Measurements from ENCODE around the gene FBXO38.
A peak's percentile ranks its signal among the peaks of the same experiment; 100 is the strongest.

FBXO38 gene

DNA sequence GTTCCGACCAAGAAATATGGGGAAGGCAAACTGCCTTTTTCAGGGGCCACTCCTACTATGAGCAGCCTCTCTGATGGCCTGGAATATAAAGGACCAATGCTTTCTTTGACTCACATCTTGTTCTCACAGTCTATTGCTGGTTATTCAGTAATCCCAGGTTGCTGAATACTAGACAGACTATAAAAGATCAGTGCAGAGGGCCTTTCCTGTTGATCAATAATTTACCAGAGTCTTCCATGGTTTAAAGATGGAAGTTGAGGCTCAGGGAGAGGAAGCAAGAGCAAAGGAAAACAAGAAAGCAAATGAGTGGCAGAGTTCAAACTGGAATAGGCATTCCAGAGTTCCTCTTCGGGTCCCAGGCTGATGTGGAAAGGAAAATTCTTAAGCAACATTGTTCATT lies 62.9 kb downstream of the FBXO38 start:
- no peak overlapping the region for H3K4me3 ChIP-seq (replicated peaks; ENCODE audit: low read depth, low read length)
- no peak for DNase-seq (ENCODE audit: extremely low read depth, low read depth)
- TF ChIP-seq, protein P1, sequence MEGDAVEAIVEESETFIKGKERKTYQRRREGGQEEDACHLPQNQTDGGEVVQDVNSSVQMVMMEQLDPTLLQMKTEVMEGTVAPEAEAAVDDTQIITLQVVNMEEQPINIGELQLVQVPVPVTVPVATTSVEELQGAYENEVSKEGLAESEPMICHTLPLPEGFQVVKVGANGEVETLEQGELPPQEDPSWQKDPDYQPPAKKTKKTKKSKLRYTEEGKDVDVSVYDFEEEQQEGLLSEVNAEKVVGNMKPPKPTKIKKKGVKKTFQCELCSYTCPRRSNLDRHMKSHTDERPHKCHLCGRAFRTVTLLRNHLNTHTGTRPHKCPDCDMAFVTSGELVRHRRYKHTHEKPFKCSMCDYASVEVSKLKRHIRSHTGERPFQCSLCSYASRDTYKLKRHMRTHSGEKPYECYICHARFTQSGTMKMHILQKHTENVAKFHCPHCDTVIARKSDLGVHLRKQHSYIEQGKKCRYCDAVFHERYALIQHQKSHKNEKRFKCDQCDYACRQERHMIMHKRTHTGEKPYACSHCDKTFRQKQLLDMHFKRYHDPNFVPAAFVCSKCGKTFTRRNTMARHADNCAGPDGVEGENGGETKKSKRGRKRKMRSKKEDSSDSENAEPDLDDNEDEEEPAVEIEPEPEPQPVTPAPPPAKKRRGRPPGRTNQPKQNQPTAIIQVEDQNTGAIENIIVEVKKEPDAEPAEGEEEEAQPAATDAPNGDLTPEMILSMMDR (IDR thresholded peaks at IDR 0.05; ENCODE audit: low read depth, low read length, missing control alignments) = no peak

DNA sequence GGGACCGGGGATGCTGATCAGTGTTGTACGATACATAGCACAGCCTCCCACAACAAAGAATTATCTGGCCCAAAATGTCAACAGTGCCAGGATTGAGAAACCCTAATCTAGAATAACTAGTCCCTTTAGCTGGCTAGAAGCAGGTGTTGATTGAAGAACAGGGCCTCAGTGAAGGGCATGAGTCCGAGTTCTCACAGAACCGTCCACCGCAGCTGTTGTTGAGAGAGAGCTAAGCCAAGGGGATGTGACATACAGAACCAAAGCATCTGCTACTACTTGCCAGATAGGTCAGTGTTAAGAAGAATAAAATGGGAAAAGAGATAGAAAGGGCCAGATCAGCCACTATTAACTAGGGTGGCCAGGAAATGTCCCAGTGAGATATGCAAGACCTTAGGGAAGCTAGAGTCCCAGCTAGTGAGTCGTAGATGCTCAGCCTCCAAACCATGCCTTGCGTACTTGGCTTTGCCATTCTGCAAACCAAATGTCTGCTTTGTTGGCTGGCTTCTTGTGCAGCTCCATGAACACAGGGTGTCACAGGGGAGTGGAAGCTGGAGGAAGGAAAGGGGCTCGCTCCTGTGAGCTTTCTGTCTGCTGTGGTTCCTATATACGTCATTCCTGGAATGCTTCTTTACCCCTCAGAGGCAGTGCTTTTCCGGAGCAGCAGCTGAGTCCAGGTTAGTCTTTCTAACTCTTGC lies 68.9 kb downstream of the FBXO38 start:
- TF ChIP-seq, protein P1 (IDR thresholded peaks at IDR 0.05; ENCODE audit: low read depth, low read length, missing control alignments) = no peak
- DNase-seq (ENCODE audit: extremely low read depth, low read depth) = no peak
- H3K4me3 ChIP-seq (replicated peaks; ENCODE audit: low read depth, low read length) = no peak overlapping the region

DNA sequence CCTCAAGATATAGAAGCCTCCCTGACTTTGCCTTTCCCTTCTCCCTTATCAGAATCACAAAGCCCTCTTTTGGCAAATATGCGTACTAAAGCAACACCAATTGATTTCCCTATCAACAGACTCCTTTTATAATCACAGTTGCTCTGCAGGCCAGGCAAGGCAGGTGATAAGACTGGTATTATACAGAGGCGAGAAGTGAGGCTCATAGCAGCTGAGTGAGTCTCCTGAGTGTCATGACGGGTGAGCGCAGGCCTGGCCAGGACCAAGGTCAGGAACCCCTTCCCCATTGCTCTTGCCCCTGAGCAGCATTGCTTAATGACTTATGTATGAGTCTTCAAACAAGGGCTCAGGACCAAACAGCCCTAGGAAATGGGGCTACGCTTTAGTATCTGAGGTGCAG lies 70.8 kb downstream of the FBXO38 start:
- DNase-seq (ENCODE audit: extremely low read depth, low read depth) = no peak
- TF ChIP-seq, protein P1 (IDR thresholded peaks at IDR 0.05; ENCODE audit: low read depth, low read length, missing control alignments) = no peak
- no peak overlapping the region for H3K4me3 ChIP-seq (replicated peaks; ENCODE audit: low read depth, low read length)

DNA sequence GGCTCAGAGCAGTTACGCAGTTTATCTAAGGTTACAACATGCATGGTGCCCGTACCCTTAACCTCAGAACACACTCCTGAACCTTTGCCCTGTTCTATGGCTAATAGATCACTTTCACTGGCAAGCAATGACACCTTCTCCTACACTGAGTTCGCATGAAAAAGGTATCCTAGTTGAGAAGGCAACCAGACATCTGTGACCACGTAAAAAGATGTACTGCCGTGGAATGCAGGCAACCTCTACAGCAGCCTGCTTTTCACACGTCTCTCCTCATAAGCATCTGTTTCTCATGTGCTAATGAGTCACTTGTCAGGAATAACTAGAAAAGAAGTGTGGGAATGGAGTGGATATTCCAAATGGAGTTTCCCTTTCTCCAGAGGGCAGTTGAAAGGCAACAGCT lies 71.4 kb downstream of the FBXO38 start:
- TF ChIP-seq, protein P1 (IDR thresholded peaks at IDR 0.05; ENCODE audit: low read depth, low read length, missing control alignments) = no peak
- DNase-seq (ENCODE audit: extremely low read depth, low read depth) = peak; percentile 16
- no peak overlapping the region for H3K4me3 ChIP-seq (replicated peaks; ENCODE audit: low read depth, low read length)

DNA sequence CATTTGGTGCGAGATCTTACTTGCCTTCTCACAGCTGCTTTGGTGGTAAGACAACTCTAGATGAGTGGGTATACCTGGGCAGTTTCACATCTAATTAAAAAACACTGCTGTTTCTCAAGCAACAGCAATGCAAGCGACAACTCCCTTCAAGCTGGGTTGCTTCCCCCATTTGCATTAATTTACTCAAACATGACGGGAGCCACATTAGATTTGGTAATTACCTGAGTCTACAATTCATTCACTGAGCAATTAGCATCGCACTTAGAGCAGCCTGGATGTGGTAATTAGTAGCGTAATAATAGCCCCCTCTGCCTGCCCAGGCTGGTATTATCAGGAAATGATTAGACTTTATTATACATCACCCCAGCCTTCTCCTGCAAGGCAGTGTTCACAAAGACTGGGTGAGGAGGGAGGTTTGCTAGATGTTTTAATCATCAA lies 73.4 kb downstream of the FBXO38 start:
- TF ChIP-seq, protein P1 (IDR thresholded peaks at IDR 0.05; ENCODE audit: low read depth, low read length, missing control alignments) = peak; percentile 33
- no peak overlapping the region for H3K4me3 ChIP-seq (replicated peaks; ENCODE audit: low read depth, low read length)
- DNase-seq (ENCODE audit: extremely low read depth, low read depth) = no peak

DNA sequence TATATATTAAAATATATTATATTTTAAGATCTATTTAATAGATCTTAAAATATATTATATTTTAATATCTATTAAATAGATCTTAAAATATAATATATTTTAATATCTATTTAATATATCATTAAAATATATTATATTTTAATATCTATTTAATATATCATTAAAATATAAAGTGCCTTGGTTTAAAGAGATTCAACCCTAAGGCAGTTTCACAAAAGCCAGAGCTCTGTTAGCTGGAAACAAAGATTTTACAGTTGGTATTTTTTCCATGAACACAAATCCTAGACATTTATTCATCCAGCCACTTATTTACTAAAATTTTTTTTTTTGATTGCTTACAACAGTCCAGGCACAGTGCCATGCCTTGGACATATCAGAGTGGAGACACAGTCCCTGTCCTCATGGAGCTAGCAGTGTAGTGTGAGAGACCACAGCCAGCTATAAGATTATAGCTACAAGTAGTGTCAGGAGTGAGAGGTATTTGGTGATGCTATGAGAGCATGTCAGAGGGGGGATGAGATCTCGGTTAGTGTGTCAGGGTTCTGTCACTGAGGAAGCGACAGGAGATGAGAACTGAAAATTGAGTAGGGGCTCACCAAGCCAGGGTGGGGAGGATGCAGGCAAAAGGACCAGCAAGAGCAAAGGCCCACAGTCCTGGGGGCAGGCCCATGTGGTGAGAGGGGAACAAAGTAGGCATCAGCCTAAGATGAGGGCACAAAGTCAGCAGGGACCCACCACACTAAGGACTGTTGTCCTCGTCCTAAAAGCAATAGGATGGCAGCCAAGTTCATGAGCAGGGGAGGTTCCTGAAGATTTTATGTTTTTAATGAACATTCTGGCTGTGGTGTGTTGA lies 74.5 kb downstream of the FBXO38 start:
- TF ChIP-seq, protein P1 (IDR thresholded peaks at IDR 0.05; ENCODE audit: low read depth, low read length, missing control alignments) = no peak
- no peak for DNase-seq (ENCODE audit: extremely low read depth, low read depth)

More for the DNA sequence above, 74.5 kb downstream of the FBXO38 start:
- H3K4me3 ChIP-seq (replicated peaks; ENCODE audit: low read depth, low read length) = no peak overlapping the region
